Panc1 (cell line): ENCODE measurements around the gene VTI1B.

Experiments
- POLR2AphosphoS5 ChIP-seq: IDR thresholded peaks from 2 replicates; pipeline ENCODE4 v1.6.1; 2012; ENCODE audit warnings: mild to moderate bottlenecking, low read depth, low read length, moderate library complexity
- TF ChIP-seq, protein P1 (sequence below): fragments of 450-650 bp; IDR thresholded peaks from 2 replicates; pipeline ENCODE4 v1.5.1; 2017; ENCODE audit warnings: mild to moderate bottlenecking
- TF ChIP-seq, protein P2 (sequence below), 2 experiments: IDR thresholded peaks; 2 replicates each; pipeline ENCODE4 v1.6.1; 2011 to 2012; ENCODE audit warnings: low read depth in 2 of 2, control low read depth in 1 of 2, low read length in 1 of 2, mild to moderate bottlenecking in 1 of 2, moderate library complexity in 1 of 2; ENCODE audit not compliant: insufficient read depth in 1 of 2

DNA sequence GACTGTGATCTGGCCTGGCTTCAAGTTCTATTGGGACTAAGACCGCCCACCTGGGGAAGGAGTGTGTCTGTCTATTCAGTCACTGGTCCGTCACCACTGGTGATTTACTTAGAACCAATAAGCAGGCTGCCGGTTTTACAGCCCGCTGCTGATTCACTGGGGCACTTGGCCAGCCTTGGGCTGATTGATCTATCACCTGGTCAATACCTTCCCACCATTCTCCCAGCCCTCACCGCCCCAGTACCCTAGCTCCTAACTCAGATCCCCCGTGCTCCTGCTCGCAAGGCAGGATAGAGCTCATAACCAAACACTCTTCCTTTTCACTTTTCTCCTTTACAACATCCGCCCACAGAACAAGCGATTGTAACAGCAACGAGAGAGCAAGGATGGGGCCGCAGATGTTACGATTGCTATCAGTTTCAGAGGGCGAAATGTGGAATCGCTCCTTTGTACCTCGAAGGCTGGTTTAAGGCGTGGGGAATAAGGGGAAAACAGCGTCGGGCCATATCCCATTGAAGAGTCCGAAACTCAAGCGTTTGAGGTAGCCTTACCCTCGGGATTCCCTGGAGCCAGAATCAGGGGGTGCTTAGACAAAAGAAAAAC is 20.5 kb upstream of the VTI1B start:
- TF ChIP-seq, protein P1, sequence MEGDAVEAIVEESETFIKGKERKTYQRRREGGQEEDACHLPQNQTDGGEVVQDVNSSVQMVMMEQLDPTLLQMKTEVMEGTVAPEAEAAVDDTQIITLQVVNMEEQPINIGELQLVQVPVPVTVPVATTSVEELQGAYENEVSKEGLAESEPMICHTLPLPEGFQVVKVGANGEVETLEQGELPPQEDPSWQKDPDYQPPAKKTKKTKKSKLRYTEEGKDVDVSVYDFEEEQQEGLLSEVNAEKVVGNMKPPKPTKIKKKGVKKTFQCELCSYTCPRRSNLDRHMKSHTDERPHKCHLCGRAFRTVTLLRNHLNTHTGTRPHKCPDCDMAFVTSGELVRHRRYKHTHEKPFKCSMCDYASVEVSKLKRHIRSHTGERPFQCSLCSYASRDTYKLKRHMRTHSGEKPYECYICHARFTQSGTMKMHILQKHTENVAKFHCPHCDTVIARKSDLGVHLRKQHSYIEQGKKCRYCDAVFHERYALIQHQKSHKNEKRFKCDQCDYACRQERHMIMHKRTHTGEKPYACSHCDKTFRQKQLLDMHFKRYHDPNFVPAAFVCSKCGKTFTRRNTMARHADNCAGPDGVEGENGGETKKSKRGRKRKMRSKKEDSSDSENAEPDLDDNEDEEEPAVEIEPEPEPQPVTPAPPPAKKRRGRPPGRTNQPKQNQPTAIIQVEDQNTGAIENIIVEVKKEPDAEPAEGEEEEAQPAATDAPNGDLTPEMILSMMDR: no peak
- no peak for TF ChIP-seq POLR2AphosphoS5
- TF ChIP-seq, protein P2, sequence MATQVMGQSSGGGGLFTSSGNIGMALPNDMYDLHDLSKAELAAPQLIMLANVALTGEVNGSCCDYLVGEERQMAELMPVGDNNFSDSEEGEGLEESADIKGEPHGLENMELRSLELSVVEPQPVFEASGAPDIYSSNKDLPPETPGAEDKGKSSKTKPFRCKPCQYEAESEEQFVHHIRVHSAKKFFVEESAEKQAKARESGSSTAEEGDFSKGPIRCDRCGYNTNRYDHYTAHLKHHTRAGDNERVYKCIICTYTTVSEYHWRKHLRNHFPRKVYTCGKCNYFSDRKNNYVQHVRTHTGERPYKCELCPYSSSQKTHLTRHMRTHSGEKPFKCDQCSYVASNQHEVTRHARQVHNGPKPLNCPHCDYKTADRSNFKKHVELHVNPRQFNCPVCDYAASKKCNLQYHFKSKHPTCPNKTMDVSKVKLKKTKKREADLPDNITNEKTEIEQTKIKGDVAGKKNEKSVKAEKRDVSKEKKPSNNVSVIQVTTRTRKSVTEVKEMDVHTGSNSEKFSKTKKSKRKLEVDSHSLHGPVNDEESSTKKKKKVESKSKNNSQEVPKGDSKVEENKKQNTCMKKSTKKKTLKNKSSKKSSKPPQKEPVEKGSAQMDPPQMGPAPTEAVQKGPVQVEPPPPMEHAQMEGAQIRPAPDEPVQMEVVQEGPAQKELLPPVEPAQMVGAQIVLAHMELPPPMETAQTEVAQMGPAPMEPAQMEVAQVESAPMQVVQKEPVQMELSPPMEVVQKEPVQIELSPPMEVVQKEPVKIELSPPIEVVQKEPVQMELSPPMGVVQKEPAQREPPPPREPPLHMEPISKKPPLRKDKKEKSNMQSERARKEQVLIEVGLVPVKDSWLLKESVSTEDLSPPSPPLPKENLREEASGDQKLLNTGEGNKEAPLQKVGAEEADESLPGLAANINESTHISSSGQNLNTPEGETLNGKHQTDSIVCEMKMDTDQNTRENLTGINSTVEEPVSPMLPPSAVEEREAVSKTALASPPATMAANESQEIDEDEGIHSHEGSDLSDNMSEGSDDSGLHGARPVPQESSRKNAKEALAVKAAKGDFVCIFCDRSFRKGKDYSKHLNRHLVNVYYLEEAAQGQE (IDR thresholded peaks at IDR 0.05; ENCODE audit: insufficient read depth in 1 of 2, low read depth in 2 of 2, low read length in 1 of 2): no peak
